ENCODE measurements around the gene CBLB.

DNA sequence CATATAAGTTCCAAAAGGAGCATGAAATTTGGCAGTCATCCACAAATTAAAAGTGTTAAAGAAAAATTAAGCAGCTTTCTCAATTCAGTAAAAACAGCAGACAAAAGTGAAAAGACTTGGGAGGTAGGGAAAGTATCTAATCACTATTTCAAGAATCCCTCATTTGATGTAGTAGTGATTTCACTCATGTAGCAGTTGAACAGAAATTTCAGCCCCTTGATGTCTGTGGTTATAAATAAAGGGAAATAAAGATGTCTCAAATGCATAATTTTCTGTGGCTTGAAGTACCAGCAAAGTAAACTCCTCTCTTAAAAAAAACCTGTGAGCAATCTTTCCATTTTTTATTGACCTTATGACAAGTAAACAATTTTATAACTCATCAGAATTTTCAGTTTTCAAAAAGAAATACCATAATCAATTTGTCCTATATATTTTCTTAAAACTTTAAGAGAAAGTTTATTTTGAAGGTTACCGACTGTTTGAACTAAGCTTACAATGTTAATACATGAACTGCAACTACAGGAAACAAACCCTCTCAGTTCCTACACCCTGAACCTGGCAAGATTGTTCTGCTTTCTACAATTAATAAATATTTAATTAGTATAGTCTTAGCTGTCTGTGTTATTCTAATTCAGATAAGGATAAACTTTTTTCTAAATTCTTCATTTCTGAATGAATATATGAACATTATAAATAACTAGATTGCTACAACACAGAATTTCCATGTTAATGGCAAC, 94.2 kb downstream of the CBLB start:
- TF ChIP-seq, protein P1, sequence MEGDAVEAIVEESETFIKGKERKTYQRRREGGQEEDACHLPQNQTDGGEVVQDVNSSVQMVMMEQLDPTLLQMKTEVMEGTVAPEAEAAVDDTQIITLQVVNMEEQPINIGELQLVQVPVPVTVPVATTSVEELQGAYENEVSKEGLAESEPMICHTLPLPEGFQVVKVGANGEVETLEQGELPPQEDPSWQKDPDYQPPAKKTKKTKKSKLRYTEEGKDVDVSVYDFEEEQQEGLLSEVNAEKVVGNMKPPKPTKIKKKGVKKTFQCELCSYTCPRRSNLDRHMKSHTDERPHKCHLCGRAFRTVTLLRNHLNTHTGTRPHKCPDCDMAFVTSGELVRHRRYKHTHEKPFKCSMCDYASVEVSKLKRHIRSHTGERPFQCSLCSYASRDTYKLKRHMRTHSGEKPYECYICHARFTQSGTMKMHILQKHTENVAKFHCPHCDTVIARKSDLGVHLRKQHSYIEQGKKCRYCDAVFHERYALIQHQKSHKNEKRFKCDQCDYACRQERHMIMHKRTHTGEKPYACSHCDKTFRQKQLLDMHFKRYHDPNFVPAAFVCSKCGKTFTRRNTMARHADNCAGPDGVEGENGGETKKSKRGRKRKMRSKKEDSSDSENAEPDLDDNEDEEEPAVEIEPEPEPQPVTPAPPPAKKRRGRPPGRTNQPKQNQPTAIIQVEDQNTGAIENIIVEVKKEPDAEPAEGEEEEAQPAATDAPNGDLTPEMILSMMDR (IDR thresholded peaks at IDR 0.05; ENCODE audit: low read depth, low read length), result no peak
- no peak for TF ChIP-seq EZH2phosphoT487 (IDR thresholded peaks at IDR 0.05; ENCODE audit: low read depth)

All from OCI-LY3 (cell line).